ENCODE results near the gene C16orf86. TPM values are rescaled to one million over a fixed set of nuclear protein-coding genes. Genes with fewer than 3 reads are reported as not detected.

The C16orf86 gene
- total RNA-seq, 1 donor from 2014 or later: 2.1 TPM

DNA sequence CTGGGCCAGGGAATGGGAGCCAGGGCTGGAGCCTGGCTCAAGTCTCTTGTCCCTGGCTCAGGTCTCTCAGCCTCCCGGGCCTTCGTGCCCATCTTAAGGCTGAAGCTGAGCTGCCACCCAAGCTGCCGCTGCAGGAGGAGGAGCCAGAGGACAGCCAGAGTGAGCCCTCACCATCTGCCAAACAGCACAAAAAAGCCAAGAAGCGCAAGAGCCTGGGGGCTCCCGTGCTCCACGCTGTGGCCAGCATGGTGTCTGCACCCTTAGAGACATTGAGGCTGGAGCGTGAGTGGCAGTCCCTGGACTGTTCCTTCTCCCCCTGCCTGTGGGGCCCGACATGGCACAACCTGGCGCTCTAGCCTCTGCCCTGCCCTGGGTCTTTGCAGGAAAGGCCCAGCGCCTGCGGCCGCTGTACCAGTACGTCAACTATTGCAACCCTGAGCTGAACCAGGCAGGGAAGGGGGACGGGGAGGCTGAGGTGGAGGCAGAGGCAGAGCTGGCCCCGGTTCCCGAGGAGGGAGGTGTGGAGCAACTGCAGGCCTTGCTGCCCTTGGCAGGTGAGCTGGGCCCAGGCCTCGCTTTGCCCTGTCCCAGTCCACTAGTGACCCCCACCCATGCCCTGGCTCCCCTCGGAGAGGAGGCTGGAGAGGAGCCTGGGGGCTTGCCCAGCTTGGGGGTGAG is 1.3 kb downstream of the C16orf86 start:
- DNase-seq (ENCODE audit: extremely low spot score, unreplicated experiment): peak; percentile 93
- H3K4me3 Mint-ChIP-seq (ENCODE audit: unreplicated experiment): peak overlapping the region; percentile 82
- no peaks in the 10 kb centered on the region for H3K27me3 Mint-ChIP-seq (ENCODE audit: unreplicated experiment)
- H3K4me1 Mint-ChIP-seq (ENCODE audit: unreplicated experiment): peaks cover 28% of the 10 kb centered on the region
- H3K9me3 Mint-ChIP-seq (ENCODE audit: unreplicated experiment): no peaks in the 10 kb centered on the region
- H3K27ac Mint-ChIP-seq (ENCODE audit: unreplicated experiment): peak overlapping the region; percentile 68
- peaks cover 6% of the 10 kb centered on the region for H3K36me3 Mint-ChIP-seq (ENCODE audit: unreplicated experiment)
- TF ChIP-seq, protein P1, sequence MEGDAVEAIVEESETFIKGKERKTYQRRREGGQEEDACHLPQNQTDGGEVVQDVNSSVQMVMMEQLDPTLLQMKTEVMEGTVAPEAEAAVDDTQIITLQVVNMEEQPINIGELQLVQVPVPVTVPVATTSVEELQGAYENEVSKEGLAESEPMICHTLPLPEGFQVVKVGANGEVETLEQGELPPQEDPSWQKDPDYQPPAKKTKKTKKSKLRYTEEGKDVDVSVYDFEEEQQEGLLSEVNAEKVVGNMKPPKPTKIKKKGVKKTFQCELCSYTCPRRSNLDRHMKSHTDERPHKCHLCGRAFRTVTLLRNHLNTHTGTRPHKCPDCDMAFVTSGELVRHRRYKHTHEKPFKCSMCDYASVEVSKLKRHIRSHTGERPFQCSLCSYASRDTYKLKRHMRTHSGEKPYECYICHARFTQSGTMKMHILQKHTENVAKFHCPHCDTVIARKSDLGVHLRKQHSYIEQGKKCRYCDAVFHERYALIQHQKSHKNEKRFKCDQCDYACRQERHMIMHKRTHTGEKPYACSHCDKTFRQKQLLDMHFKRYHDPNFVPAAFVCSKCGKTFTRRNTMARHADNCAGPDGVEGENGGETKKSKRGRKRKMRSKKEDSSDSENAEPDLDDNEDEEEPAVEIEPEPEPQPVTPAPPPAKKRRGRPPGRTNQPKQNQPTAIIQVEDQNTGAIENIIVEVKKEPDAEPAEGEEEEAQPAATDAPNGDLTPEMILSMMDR (IDR thresholded peaks at IDR 0.05): peak; percentile 73

DNA sequence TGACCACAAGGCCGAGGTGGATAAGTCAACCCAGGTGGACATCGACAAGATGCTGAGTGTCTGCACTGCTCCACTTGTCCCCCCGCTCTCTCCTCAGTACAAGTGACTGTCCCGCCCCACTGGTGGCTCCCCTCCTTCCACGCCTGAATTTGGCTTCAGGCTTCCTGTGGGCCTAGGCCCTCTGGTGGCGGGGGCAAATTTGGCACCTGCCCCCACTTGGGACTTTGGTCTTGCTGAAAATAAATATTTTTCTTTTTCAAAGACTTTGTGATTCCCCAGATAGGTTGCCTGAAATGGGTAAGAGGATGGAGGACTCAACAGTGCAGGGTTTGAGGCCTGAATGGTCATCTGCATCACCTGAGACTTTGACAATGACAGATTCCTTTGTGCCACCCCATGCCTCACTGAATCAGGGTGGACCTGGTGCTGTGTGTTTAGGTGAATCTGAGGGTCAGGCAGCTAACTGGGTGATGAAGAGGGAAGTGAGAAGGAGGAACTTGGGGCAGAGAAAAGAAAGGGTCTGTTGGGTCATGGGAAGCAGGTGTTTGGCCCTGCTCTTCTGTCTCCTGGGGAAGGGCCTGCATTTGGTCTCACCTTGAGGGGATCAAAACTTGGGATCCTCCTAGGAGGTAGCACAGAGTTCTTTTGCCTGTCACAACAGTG is 2.0 kb downstream of the C16orf86 start:
- peaks cover 33% of the 10 kb centered on the region for H3K4me1 Mint-ChIP-seq (ENCODE audit: unreplicated experiment)
- TF ChIP-seq, protein P1 (IDR thresholded peaks at IDR 0.05): no peak
- H3K4me3 Mint-ChIP-seq (ENCODE audit: unreplicated experiment): no peak overlapping the region
- peaks cover 6% of the 10 kb centered on the region for H3K36me3 Mint-ChIP-seq (ENCODE audit: unreplicated experiment)
- H3K9me3 Mint-ChIP-seq (ENCODE audit: unreplicated experiment): no peaks in the 10 kb centered on the region
- H3K27me3 Mint-ChIP-seq (ENCODE audit: unreplicated experiment): no peaks in the 10 kb centered on the region
- DNase-seq (ENCODE audit: extremely low spot score, unreplicated experiment): no peak
- H3K27ac Mint-ChIP-seq (ENCODE audit: unreplicated experiment): peak overlapping the region; percentile 25

DNA sequence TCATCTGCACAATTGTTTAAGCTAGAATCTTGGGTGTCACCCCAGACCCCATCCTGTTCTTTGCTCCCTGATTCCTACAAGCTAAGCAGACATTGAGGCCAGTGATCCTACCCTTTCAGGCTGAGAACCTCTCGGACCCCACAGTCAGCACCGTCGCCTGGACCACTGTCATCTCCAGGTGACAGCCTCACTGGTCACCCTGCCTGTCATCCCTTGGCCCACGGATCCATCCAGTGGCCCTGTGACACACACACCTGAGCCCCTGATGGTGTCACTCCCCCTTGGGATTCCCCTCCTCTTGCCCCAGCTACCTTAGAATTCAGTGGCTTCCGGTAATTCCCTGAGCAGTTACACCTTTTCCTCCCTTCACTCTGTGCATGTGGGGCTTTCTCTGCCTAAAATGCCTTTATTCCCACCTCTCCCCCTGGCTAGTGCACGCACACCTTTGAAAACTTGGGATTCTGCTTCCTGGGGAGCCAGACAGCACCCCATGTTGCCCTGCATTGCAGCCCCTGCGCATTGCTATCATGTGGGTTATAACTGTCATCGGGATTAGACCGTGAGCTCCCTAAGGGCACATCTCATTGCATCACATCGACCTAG is 3.0 kb downstream of the C16orf86 start:
- Mint-ChIP-seq H3K9me3 (ENCODE audit: unreplicated experiment) (no peaks in the 10 kb centered on the region), H3K4me1 (ENCODE audit: unreplicated experiment) (peaks cover 42% of the 10 kb centered on the region), H3K27ac (ENCODE audit: unreplicated experiment) (no peak overlapping the region), H3K4me3 (ENCODE audit: unreplicated experiment) (no peak overlapping the region), H3K36me3 (ENCODE audit: unreplicated experiment) (peaks cover 3% of the 10 kb centered on the region), H3K27me3 (ENCODE audit: unreplicated experiment) (no peaks in the 10 kb centered on the region)
- TF ChIP-seq, protein P1 (IDR thresholded peaks at IDR 0.05): no peak
- DNase-seq (ENCODE audit: extremely low spot score, unreplicated experiment): no peak

- H3K4me1 Mint-ChIP-seq (ENCODE audit: unreplicated experiment): peaks cover 27% of the 10 kb centered on the region
- no peaks in the 10 kb centered on the region for H3K9me3 Mint-ChIP-seq (ENCODE audit: unreplicated experiment)
- H3K36me3 Mint-ChIP-seq (ENCODE audit: unreplicated experiment): no peaks in the 10 kb centered on the region
- no peak overlapping the region for H3K27ac Mint-ChIP-seq (ENCODE audit: unreplicated experiment)
- TF ChIP-seq, protein P1 (IDR thresholded peaks at IDR 0.05): no peak
- no peak for DNase-seq (ENCODE audit: extremely low spot score, unreplicated experiment)
- H3K27me3 Mint-ChIP-seq (ENCODE audit: unreplicated experiment): no peaks in the 10 kb centered on the region
- H3K4me3 Mint-ChIP-seq (ENCODE audit: unreplicated experiment): no peak overlapping the region
These were observed 5.7 kb downstream of the C16orf86 start for GRCh38 chr16:67672306-67672705.
